Stomach (tissue), 9 donors: ENCODE measurements around the gene STRN3. TPM values are rescaled to one million over a fixed set of nuclear protein-coding genes. Genes with fewer than 3 reads are reported as not detected.
"Not testable (repeated sequence)": the region's sequence is repeated elsewhere in the genome, so short reads cannot be mapped to it uniquely, and the experiment has no call there.

Experiments
- DNase-seq, 2 donors: peaks; one replicate each; pipeline versions ENCODE4 v3.0.0 to v3.0.0-alpha.2; 2013 to 2019
- H3K27ac ChIP-seq, 5 donors: fragments of 200-600 bp in 4 of 5; sonication (generic) in 4 of 5; one replicate each; pipeline ENCODE4 v1.5.1; 2013 to 2019; ENCODE audit warnings: mild to moderate bottlenecking in 1 of 5, moderate library complexity in 1 of 5
- H3K27me3 ChIP-seq, 3 donors: fragments of 200-600 bp; sonication (generic); one replicate each; pipeline ENCODE4 v1.5.1; 2017 to 2019; ENCODE audit warnings: mixed run types in 1 of 3
- H3K36me3 ChIP-seq, 4 donors: fragments of 200-600 bp; sonication (generic); 1 replicate in 3 of 4; 2 replicates in 1 of 4; pipeline ENCODE4 v1.5.1; 2016 to 2019
- H3K4me1 ChIP-seq, 4 donors: fragments of 200-600 bp; sonication (generic); one replicate each; pipeline ENCODE4 v1.5.1; 2016 to 2019
- H3K4me3 ChIP-seq, 4 donors: fragments of 200-600 bp; sonication (generic) in 3 of 4; one replicate each; pipeline ENCODE4 v1.5.1; 2016 to 2019; ENCODE audit warnings: mild to moderate bottlenecking in 1 of 4
- H3K9me3 ChIP-seq, 4 donors: fragments of 200-600 bp; sonication (generic); one replicate each; pipeline ENCODE4 v1.5.1; 2016 to 2019
- CTCF ChIP-seq, 7 experiments: fragments of 450-650 bp in 4 of 7; fragments of 200-600 bp in 3 of 7; sonication (generic) in 3 of 7; IDR thresholded peaks; one replicate each; pipeline ENCODE4 v1.5.1; 2016 to 2019; ENCODE audit warnings: antibody characterized with exemption in 7 of 7, control low read depth in 2 of 7, mild to moderate bottlenecking in 1 of 7
- EP300 ChIP-seq: sonication (generic); formaldehyde crosslinking; IDR thresholded peaks from one replicate; pipeline ENCODE4 v1.6.1; 2017; ENCODE audit warnings: antibody characterized with exemption
- POLR2A ChIP-seq, 4 donors: fragments of 450-650 bp; IDR thresholded peaks; one replicate each; pipeline ENCODE4 v1.6.1; 2016; ENCODE audit warnings: antibody characterized with exemption in 4 of 4, control low read depth in 2 of 4, mild to moderate bottlenecking in 1 of 4, moderate library complexity in 1 of 4
- POLR2AphosphoS5 ChIP-seq, 3 donors: sonication (generic); formaldehyde crosslinking; IDR thresholded peaks; one replicate each; pipeline ENCODE4 v1.6.1; 2016; ENCODE audit warnings: antibody characterized with exemption in 3 of 3
- WGBS, 5 donors: extraction: QIAGEN DNeasy Blood & Tissue Kit in 3 of 5; methylation state at CpG; one replicate each; pipeline versions ENCODE4 v1.1.5 to v1.1.7; 2013 to 2018; 5-methylcytosine and 5-hydroxymethylcytosine counted together
- intact Hi-C: fragments of 100-400 bp; cut with DNase I; formaldehyde crosslinking; loops from one replicate; pipeline ENCODE4 v1.15.1; 2023; ENCODE audit warnings: low total_unique reads
- polyA plus RNA-seq, 3 donors: library from polyadenylated mRNA; stranded (reverse); fragments of 200-250 nt; gene quantifications; one replicate each; pipeline ENCODE4 v1.2.3, GENCODE V29; 2013
- total RNA-seq, 5 donors: library from RNA; depleted of rRNA; stranded (reverse); fragments of >200 nt; gene quantifications; one replicate each; pipeline versions ENCODE4 v1.1.0 to v1.2.3, GENCODE V29; 2014 to 2016
- donor health status: healthy with polysubstance abuse.
- donor health status: Bipolar disorder and iron deficiency.
- donor health status: healthy.

STRN3 gene
- total and polyA plus RNA-seq, 8 donors, result 8.1 to 91.8 (median 24.6) TPM

- WGBS, 5 donors, result 92 to 100% (median 94%) methylated on average over 1 of the region's 1 CpG
- DNase-seq, result no peak
- intact Hi-C loops, result no loop called here
- no peak overlapping the region for H3K27ac ChIP-seq
- H3K4me1 ChIP-seq, result peaks cover 0 to 21% (median 6%) of the 10 kb centered on the region in 4 donors
- peaks cover 0 to 42% (median 25%) of the 10 kb centered on the region in 4 donors for H3K36me3 ChIP-seq
- TF ChIP-seq EP300, result no peak
- H3K9me3 ChIP-seq, result no peaks in the 10 kb centered on the region
- H3K27me3 ChIP-seq, result no peaks in the 10 kb centered on the region
- H3K4me3 ChIP-seq, result no peak overlapping the region
These were observed 19.5 kb downstream of the STRN3 start for GRCh38 chr14:31006703-31007102.

GRCh38 chr14:31004007-31004406, 22.2 kb downstream of the STRN3 start:
- H3K27ac ChIP-seq, DNase-seq, H3K9me3 ChIP-seq, H3K27me3 ChIP-seq, intact Hi-C loops, H3K4me3 ChIP-seq: not testable (repeated sequence)
- WGBS, 5 donors, result 90 to 98% (median 92%) methylated on average over 6 of the region's 6 CpGs
- Histone ChIP-seq H3K36me3 (peaks cover 0 to 43% (median 18%) of the 10 kb centered on the region in 4 donors), H3K4me1 (peaks cover 0 to 22% (median 9%) of the 10 kb centered on the region in 4 donors)

- Histone ChIP-seq H3K9me3 (peaks cover 0 to 13% (median 5%) of the 10 kb centered on the region in 4 donors), H3K4me1 (peaks cover 0 to 22% (median 9%) of the 10 kb centered on the region in 4 donors), H3K27me3 (no peaks in the 10 kb centered on the region), H3K36me3 (peaks cover 0 to 47% (median 25%) of the 10 kb centered on the region in 4 donors), H3K27ac (no peak overlapping the region), H3K4me3 (no peak overlapping the region)
- DNase-seq, result no peak
- intact Hi-C loops, result no loop called here
- TF ChIP-seq EP300 (no peak), POLR2AphosphoS5 (IDR thresholded peaks at IDR 0.05) (no peak), CTCF (IDR thresholded peaks at IDR 0.05) (no peak), POLR2A (IDR thresholded peaks at IDR 0.05) (no peak)
- 94 to 100% (median 96%) methylated on average over 3 of the region's 3 CpGs for WGBS, 5 donors
These were observed 22.9 kb downstream of the STRN3 start for GRCh38 chr14:31003284-31003683.

GRCh38 chr14:31001339-31001658, 24.9 kb downstream of the STRN3 start:
- no peak for TF ChIP-seq EP300
- no peak for TF ChIP-seq POLR2AphosphoS5 (IDR thresholded peaks at IDR 0.05)
- TF ChIP-seq CTCF (IDR thresholded peaks at IDR 0.05), result no peak
- no peak for TF ChIP-seq POLR2A (IDR thresholded peaks at IDR 0.05)
- WGBS, 5 donors, result 82 to 97% (median 89%) methylated on average over 6 of the region's 6 CpGs
- Histone ChIP-seq H3K4me3 (no peak overlapping the region), H3K9me3 (peaks cover 0 to 18% (median 8%) of the 10 kb centered on the region in 4 donors), H3K36me3 (peaks cover 0 to 50% (median 26%) of the 10 kb centered on the region in 4 donors), H3K27ac (no peak overlapping the region), H3K27me3 (no peaks in the 10 kb centered on the region), H3K4me1 (peaks cover 0 to 24% (median 9%) of the 10 kb centered on the region in 4 donors)
- no peak for DNase-seq
- intact Hi-C loops, result no loop called here

- Histone ChIP-seq H3K36me3 (peaks cover 0 to 46% (median 23%) of the 10 kb centered on the region in 4 donors), H3K9me3 (peaks cover 0 to 18% (median 8%) of the 10 kb centered on the region in 4 donors), H3K27me3 (no peaks in the 10 kb centered on the region), H3K4me1 (peaks cover 2 to 29% (median 13%) of the 10 kb centered on the region in 4 donors), H3K27ac (no peak overlapping the region), H3K4me3 (no peak overlapping the region)
- TF ChIP-seq EP300 (no peak), POLR2AphosphoS5 (IDR thresholded peaks at IDR 0.05) (no peak), CTCF (IDR thresholded peaks at IDR 0.05) (no peak), POLR2A (IDR thresholded peaks at IDR 0.05) (no peak)
- DNase-seq, result no peak
- intact Hi-C loops, result no loop called here
- WGBS, 5 donors, result 33 to 52% (median 44%) methylated on average over 3 of the region's 3 CpGs
These were observed 25.4 kb downstream of the STRN3 start for GRCh38 chr14:31000629-31001338.
